Breast epithelium (tissue), 3 donors: ENCODE data around the gene S100A7A.

Source experiments
- POLR2A ChIP-seq: fragments of 450-650 bp; IDR thresholded peaks from one replicate; pipeline ENCODE4 v1.6.1; 2016; ENCODE audit warnings: antibody characterized with exemption, mild to moderate bottlenecking, moderate library complexity
- POLR2AphosphoS5 ChIP-seq, 3 donors: sonication (generic); formaldehyde crosslinking; IDR thresholded peaks; one replicate each; pipeline ENCODE4 v1.6.1; 2017; ENCODE audit warnings: antibody characterized with exemption in 3 of 3
- TF ChIP-seq, protein P1 (sequence below), 3 donors: fragments of 450-650 bp; IDR thresholded peaks; one replicate each; pipeline ENCODE4 v1.5.1; 2016 to 2017; ENCODE audit warnings: antibody characterized with exemption in 3 of 3, mild to moderate bottlenecking in 3 of 3, moderate library complexity in 3 of 3

DNA sequence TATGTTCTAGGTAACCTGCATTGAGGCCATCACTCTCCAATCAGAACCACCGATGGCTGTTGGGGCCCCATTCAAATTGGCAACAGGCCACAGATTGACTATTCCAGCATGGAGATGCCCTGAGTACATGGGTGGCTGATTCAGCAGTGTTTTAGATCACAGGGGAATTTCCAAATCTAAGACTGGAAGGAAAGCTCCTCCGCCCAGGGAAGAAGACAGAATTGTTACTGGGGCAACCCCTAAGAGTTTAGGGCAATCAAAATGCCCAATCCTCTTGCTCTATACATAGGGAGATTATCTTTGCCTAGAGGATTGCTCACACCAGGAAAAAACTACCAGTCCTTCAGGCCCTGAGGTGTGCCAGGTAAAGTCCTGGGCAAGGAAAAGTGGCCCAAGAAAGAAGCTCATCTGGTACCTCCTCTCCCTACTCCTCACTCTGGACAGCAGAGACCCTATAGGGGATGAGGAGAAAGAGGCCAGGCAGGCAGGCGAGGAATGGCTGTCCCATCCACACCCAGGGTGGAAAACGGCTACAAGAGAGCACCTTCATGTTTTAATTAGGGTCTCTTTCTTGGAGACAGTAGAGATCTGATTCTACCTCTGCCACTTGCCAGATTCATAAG lies 31.3 kb upstream of the S100A7A start:
- TF ChIP-seq, protein P1, sequence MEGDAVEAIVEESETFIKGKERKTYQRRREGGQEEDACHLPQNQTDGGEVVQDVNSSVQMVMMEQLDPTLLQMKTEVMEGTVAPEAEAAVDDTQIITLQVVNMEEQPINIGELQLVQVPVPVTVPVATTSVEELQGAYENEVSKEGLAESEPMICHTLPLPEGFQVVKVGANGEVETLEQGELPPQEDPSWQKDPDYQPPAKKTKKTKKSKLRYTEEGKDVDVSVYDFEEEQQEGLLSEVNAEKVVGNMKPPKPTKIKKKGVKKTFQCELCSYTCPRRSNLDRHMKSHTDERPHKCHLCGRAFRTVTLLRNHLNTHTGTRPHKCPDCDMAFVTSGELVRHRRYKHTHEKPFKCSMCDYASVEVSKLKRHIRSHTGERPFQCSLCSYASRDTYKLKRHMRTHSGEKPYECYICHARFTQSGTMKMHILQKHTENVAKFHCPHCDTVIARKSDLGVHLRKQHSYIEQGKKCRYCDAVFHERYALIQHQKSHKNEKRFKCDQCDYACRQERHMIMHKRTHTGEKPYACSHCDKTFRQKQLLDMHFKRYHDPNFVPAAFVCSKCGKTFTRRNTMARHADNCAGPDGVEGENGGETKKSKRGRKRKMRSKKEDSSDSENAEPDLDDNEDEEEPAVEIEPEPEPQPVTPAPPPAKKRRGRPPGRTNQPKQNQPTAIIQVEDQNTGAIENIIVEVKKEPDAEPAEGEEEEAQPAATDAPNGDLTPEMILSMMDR (IDR thresholded peaks at IDR 0.05) = no peak
- TF ChIP-seq POLR2AphosphoS5 (IDR thresholded peaks at IDR 0.05) (no peak), POLR2A (no peak)
